ENCODE data around the gene CNTNAP2. TPM values are rescaled to one million over a fixed set of nuclear protein-coding genes. Genes with fewer than 3 reads are reported as not detected.
A peak's percentile ranks its signal among the peaks of the same experiment; 100 is the strongest.

CNTNAP2 gene
- total and polyA plus RNA-seq, 2 of the 8 experiments (the other 6 are each of a cell fraction or from before 2014, with no cell fraction given), result 27.9 to 71.0 TPM

DNA sequence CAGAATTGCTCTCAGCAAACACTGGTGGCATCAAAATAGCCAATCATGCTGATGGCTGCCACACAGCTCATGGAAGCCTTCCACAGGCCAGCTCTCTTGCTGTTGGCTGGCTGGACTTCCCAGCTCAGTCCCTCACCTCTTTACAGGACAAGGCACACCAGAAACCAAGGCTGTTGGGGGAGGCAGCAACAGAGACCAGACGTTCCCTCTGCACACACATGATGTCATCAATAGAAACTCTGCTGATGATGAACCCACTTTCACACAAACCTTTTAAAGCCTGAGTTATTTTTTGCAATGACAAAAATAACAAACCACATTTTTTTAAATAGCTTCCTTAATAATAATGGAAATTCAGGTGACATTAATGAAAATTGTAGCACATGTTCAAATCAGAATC, 2173.0 kb downstream of the CNTNAP2 start:
- Histone ChIP-seq H3K18ac (ENCODE audit: extremely low read depth, low read length) (peak overlapping the region; percentile 15), H2BK120ac (replicated peaks; ENCODE audit: low read depth, low read length) (no peak overlapping the region), H3K36me3 (ENCODE audit: control insufficient read depth in 2 of 4, insufficient read depth in 4 of 4, low read length in 3 of 4) (no peaks in the 10 kb centered on the region), H4K8ac (ENCODE audit: extremely low read depth, insufficient read depth, low read length) (no peak overlapping the region; the same call in 1 of the 2 replicates), H4K20me1 (replicated peaks in 1 of 2; ENCODE audit: control insufficient read depth in 1 of 2, insufficient read depth in 2 of 2, low read length in 2 of 2) (no peaks in the 10 kb centered on the region), H2AK5ac (ENCODE audit: low read depth, low read length) (0 out of 2 replicates have a peak overlapping the region, but pooled peaks have one; percentile 9), H3K4me1 (replicated peaks in 1 of 4; ENCODE audit: control insufficient read depth in 3 of 4, insufficient read depth in 4 of 4, low read length in 3 of 4) (peaks cover 0 to 7% (median 3%) of the 10 kb centered on the region in 4 experiments; a peak in 2 of 7 replicates), H2BK20ac (ENCODE audit: low read length) (peak overlapping the region; percentile 40; the same call in 1 of the 2 replicates), H3K9ac (replicated peaks in 1 of 4; ENCODE audit: extremely low read depth in 1 of 4, low read depth in 3 of 4, low read length in 3 of 4) (no peak overlapping the region), H2BK15ac (ENCODE audit: low read length) (0 out of 2 replicates have a peak overlapping the region, but pooled peaks have one; percentile 84), H3K9me3 (ENCODE audit: insufficient read depth in 2 of 2, low read depth in 1 of 2, low read length in 1 of 2) (no peaks in the 10 kb centered on the region), H2AFZ (ENCODE audit: low read length) (no peak overlapping the region; the same call in 1 of the 2 replicates), H3K23me2 (ENCODE audit: low read depth, low read length) (no peaks in the 10 kb centered on the region), H4K91ac (replicated peaks; ENCODE audit: insufficient read length, low read length) (no peak overlapping the region), H3K79me2 (ENCODE audit: control insufficient read depth in 1 of 2, insufficient read depth in 2 of 2, low read length in 2 of 2) (no peaks in the 10 kb centered on the region), H2BK12ac (ENCODE audit: low read depth, low read length) (peak overlapping the region; percentile 68; the same call in 1 of the 2 replicates), H3K27me3 (replicated peaks in 1 of 4; ENCODE audit: control insufficient read depth in 3 of 4, extremely low read depth in 1 of 4, insufficient read depth in 3 of 4, low read length in 3 of 4) (no peaks in the 10 kb centered on the region), H3K23ac (ENCODE audit: insufficient read length) (no peak overlapping the region), H3K4me3 (ENCODE audit: extremely low read depth in 1 of 4, insufficient read depth in 2 of 4, low read depth in 3 of 4, low read length in 4 of 4) (no peak overlapping the region), H4K5ac (ENCODE audit: insufficient read length, low read depth, low read length) (peak overlapping the region; percentile 13), H3K14ac (ENCODE audit: insufficient read length) (no peak overlapping the region), H3K27ac (ENCODE audit: low read depth, low read length) (no peak overlapping the region), H3K56ac (replicated peaks; ENCODE audit: insufficient read length, low read depth, low read length) (no peak overlapping the region), H2BK5ac (ENCODE audit: low read depth, low read length) (no peak overlapping the region), H3K4me2 (ENCODE audit: insufficient read depth in 1 of 2, low read depth in 2 of 2, low read length in 2 of 2) (no peak overlapping the region), H3K4ac (replicated peaks; ENCODE audit: insufficient read length, low read depth, low read length) (no peak overlapping the region), H3K79me1 (ENCODE audit: low read depth, low read length) (no peaks in the 10 kb centered on the region)
- no peak for DNase-seq (ENCODE audit: low read depth in 1 of 2, low spot score in 2 of 2)
- WGBS, 2 experiments (ENCODE audit: extremely low coverage in 1 of 2, insufficient coverage in 1 of 2, insufficient read length in 1 of 2, insufficient replicate concordance in 2 of 2, low coverage in 1 of 2, low lambda C conversion rate in 2 of 2, missing lambda C conversion rate in 1 of 2), result 83% methylated on average over 1 of the region's 1 CpG; no CpG with 5 or more reads in 1 of the 2 experiments
- ChIA-PET POLR2A (ENCODE audit: partially characterized antibody) (no interaction called here), CTCF (ENCODE audit: partially characterized antibody) (interaction anchor here (0.6 to 1.3 kb wide), 6 partner anchors 12 to 238 kb away, joined by 3 to 4 read pairs (median 3); no protein-coding TSS in a partner anchor)
- FAIRE-seq, result no peak
- TF ChIP-seq ZNF274 (IDR thresholded peaks at IDR 0.05; ENCODE audit: borderline replicate concordance, extremely low read depth, low read length), result no peak
